HG03108 (cell line): Measurements from ENCODE around the gene ZFP64.
A peak's percentile ranks its signal among the peaks of the same experiment; 100 is the strongest.
"Not testable (repeated sequence)": the region's sequence is repeated elsewhere in the genome, so short reads cannot be mapped to it uniquely, and the experiment has no call there.

Experiments
- ATAC-seq: cut with Tn5 transposase; IDR thresholded peaks from one replicate; pipeline ENCODE4 v1.9.1; 2021; ENCODE audit warnings: moderate library complexity; ENCODE audit not compliant: unreplicated experiment

ZFP64 gene

DNA sequence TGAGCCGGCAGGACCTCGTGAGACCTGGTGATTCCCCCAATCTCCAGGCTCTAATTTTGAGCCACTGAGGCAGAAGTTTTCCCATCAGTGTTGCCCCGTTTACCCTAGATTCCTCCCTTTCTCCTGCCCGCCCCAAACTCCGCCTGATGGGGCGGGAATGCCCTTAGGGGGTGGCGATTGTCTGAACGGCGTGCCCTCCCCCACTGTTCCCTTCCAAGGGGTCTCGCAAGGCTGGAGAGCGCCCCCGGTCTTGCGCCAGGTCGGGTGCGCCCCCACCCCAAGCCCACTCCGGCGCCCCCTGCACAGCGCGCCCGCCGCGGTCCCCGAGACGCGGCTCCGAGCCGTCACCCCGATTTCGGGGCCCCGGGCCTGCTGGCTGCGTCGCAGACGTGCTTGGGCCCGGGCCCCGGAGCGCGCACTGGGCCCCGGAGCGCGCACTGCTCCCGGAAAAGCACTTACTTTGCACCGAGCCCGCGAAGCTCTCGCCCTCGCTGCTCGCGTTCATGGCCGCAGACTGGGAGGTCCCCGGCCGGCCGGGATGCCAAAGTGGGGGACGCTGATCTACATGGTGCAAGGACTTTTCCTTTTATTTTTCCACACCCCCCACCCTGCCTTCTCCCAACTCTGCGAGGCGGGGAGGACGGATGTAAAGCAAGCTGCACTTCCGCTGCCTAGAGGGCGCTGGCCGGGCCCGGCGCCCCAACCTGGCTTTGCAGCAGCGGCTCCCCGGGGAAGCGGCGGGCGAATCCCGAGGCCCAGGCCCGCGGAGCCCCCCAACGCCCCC, at the start of gene ZFP64:
TSS of gene ZFP64 (minus strand) at position 648 of the 784 bp plus-strand sequence. CDS start at position 505, 143 bp downstream.
- peak; percentile 63 for ATAC-seq

DNA sequence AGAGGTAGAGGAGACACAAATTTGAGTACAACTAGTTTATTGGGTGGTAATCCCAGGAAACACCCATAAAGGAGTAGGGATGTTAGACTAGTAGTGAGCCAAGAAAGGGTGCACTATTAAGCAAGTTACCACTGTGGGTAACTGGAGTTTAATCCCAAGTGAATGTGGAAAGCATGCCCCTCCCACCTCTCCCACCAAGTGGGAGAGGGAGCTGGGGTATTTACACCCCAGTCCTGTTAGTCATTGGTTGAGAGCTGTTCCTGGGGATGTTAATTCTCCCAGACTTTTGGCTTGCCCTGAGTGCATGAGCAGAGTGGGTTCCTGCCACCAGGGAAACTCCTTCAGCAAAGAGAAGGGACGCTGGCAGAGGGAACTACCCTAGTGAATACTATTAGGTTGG, 49.2 kb upstream of the ZFP64 start:
- no peak for ATAC-seq

DNA sequence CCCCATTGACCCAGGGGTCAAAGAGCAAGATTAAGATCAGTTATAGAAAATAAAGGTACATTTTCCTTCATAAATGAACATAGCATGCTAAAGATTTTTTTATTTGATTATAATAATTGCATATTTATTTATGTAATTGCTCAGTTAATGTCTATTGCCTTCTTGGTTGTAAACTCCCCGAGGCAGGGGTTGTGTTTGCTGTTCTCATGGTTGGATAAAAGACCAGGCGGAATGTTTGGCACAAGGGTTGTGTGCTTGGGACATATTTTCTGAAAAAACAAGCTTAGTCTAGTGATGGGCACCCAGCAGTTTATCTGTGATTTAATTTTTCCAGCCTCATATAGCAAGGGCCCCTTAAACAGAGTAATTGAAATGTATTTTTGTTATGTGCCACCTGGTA, 47.5 kb upstream of the ZFP64 start:
- no peak for ATAC-seq

DNA sequence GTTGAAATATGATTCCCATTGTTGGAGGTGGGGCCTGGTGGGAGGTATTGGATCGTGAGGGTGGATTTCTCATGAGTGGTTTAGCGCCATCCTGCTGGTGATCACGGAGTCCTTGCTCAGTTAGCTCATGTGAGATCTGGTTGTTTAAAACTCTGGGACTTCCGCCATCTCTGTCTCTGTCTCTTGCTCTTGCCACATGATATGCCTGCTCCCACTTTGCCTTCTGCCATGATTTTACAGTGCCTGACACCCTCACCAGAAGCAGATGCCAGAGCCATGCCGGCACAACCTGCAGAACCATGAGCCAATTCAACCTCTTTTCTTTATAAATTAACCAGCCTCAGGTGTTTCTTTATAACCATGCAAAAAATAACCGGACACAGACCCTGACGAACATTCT, 44.7 kb upstream of the ZFP64 start:
- ATAC-seq = no peak

DNA sequence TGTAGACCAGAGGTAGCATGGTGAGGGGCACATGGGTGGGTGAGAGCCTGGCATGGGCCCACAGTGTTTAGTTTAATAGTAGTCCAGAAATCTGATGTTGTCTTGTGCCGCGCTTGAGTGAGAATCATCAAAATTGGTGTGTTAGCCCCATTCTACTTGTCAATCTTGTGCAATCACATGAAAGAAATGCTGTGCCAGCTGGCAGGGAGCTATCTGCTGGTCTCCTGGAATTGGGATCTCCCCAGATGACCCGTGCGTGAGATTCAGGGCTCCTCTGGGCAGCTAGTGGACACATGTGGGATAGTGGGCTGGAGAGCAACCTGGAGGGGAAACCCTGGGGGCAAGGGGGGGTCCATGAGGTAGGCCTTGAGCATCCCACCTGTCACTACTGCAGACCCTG, 43.5 kb upstream of the ZFP64 start:
- no peak for ATAC-seq

DNA sequence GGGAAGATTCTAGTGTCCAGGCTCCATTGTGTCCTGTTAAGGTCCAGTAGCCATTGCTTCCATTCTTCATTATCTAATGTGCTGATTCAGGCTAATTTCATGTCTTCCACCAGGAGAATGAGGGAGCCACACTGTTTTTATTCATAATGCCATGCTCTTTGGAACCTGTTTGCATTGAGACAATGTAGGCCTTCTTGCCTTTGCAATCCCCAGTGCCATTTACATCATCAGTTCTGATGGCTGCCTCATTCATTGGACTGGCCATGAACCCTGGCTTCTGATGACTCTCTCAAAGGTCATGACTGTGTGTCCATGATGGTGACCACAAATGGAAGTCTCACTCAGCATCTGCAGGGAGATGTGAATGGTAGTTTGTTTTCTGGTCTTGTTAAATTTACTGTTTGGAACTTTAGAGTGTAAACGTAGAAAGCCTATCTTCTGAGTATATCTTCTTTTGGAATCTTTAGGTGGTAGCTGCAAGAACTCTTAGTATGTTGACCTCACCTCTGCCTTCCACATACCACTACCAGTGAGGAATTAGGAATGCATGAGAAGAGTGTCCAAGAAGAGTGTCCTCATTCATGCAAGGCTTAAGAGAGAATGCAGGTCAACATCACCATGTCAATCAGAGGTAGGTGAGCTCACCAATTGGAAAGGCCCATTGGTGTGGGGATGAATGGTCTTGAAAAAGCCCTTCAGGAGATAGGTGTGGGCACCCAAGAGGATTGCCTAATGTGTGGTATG, 42.9 kb upstream of the ZFP64 start:
- no peak for ATAC-seq

DNA sequence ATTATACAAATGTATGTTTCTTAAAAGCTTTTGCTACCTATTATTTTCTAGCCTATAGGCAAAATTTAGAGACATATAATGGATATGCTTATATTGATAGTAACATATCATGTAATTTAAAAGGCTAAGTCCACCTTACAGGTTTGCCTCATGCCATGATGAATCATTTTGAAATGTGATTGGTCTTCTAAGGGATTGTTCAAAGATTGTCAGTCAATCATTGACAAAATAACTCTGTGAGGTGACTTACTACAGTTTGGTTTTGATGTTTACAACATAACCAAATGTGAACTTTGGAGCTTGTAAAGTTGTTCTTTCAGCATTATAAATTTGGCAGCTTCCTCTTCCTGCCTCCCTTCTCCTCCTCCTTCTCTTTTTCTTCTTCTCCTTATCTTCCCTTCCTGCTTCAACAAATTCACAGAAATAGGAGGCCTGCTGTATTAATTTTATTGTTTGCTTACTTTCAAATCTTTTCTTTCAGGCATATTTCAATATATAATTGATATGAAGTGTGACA, 39.7 kb upstream of the ZFP64 start:
- ATAC-seq = no peak

DNA sequence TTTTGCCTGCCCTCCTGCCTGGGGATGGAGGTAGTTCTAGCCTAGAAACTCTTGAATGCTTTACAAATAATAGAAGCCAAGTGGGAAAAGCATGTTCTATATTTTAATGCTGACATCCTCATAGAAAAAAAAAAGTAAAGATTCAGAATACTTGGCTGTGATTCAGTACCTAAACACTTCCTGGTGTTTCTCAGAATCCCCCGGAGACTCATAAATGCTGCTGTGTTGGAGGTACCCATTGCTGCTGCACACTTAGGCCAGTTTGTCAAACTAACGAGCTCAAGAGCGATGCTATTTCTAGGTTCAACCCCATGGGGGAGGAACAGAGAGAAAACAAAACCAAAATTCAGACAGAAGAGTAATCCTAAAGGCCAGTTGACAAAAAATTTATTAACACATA, 38.8 kb upstream of the ZFP64 start:
- ATAC-seq = no peak

DNA sequence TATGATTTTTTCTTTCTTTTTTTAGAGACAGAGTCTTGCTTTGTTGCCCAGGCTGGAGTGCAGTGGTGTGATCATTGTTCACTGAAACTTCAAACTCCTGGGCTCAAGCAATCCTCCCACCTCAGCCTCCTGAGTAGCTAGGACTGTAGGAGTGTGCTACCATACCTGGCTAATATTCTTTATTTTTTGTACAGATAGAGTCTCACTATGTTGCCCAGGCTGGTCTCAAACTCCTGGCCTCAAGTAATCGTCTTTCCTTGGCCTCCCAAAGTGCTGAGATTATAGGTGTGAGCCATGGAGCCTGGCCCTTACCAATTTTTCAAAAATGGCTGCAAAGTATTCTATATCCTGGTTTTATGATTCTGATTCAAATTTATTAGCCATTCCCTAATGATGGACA, 37.8 kb upstream of the ZFP64 start:
- ATAC-seq = not testable (repeated sequence)

DNA sequence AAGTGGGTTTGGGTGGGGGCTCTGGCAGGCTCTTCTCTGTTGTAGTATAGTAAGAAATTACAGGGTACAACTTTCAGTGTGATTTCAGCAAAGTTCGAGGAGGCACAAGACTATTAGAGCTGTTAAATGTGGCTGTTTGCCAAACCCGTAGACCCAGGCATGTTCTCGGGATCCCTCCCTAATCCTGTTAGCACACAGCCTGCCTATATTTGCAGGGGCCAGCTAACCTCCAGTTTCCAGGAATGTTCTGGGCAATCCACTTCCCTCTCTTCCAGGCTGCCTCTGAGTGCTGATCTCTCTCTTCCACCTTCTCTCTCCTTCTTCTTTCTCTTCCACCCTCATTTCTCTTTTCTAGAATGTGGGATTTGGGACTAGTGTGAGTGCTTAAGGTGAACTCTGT, 34.8 kb upstream of the ZFP64 start:
- no peak for ATAC-seq

DNA sequence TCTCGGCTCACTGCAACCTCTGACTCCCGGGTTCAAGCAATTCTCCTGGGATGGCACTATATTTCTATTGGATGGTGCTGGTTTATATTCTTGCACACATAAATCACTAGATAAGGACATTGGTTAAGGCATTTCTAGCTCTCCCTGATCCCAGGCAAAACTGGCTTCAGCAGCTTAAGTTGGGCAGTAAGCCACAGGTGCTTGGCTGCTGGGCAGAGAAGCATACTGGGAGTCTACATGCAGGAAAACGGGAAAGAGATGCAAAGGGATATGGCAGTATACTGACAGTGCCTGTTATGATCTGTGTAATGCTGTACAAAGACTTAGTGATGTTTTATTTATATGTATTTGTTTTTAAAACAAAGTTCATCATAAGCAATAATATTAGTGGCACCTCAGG, 33.3 kb upstream of the ZFP64 start:
- no peak for ATAC-seq

DNA sequence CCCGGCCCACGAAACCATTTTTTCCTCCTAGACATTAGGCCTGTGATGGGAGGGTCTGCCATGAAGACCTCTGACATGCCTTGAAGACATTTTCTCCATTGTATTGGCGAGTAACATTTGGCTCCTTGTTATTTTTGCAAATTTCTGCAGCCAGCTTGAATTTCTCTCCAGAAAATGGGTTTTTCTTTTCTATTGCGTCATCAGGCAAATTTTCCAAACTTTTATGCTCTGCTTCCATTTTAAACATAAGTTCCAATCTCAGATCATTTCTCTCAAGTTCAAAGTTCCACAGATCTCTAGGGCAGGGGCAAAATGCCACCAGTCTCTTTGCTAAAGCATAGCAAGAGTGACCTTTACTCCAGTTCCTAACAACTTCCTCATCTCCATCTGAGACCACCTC, 29.8 kb upstream of the ZFP64 start:
- not testable (repeated sequence) for ATAC-seq

DNA sequence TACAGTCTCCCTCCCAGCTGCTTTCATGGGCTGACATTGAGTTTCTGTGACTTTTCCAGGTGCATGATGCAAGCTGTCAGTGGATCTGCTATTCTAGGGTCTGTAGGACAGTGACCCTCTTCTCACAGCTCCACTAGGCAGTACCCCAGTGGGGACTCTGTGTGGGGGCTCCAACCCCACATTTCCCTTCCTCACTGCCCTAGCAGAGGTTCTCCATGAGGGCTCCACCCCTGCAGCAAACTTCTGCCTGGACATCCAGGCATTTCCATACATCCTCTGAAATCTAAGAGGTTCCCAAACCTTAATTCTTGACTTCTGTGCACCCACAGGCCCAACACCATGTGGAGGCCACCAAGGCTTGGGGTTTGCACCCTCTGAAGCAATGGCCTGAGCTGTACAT, 29.3 kb upstream of the ZFP64 start:
- not testable (repeated sequence) for ATAC-seq

DNA sequence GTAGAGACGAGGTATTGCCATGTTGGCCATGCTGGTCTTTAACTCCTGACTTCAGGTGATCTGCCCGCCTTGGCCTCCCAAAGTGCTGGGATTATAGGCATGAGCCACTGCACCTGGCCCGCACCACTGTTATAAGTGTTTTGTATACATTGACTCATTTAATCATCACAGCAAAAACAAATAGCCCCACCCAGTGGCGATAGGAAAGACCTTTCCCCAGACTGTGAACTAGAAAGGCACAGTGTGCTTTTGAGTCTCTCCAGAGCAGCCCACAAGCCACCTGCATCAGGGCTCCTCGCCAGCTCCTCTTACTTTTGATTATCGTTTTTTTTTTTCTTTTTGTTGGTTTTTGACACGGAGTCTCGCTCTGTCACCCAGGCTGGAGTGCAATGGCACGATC, 27.9 kb upstream of the ZFP64 start:
- no peak for ATAC-seq

DNA sequence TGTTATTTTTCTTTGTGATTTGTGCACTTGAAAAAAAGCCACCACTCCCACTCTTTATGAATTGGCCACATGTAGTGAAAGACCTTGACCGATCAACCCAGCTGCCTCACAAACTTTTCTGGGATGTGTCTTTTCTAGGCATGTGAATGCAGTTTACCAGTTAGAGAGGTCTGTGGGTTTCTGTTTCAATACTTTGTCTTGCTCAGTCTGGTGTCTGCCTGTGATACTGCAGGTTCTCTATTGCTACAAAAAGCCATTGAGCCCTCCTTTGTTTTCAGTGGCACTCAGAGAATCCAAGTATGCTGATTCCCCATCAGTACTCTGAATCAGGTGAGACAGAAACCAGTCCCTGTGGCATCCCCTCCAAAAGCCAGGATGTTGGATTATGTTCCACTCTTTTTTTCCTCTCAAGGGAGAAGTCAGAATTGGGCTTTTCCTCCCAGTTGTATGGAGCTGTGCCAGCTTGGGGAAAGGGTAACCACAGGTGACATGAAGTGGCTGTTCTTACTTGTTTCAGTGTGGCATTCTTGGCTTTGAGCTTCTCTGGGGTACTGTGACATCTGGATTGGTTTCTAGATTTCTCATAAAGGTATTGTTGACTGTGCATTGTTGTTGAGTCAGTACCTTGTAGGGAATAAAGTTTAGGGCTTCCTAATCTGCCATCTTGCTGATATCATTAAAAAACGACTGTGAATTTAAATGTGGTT, 26.3 kb upstream of the ZFP64 start:
- no peak for ATAC-seq

DNA sequence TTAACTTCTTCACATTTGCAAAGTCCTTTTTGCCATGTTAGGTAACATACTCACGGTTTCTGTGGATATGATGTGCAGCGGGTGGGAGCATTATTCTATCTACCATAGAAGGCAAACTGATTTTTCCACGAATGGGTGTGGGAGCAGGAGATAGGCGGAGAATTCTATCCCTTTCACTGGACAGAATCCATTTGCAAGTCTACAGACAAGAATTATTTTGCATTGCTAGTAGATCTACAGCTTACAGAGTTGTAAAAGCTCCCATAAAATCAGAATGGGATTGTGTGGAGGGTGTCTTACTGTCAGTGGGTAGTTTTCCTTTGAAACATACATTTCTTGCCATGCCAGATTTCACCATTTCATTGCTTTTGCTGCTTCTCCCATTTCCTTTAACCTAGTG, 22.4 kb upstream of the ZFP64 start:
- ATAC-seq = no peak

DNA sequence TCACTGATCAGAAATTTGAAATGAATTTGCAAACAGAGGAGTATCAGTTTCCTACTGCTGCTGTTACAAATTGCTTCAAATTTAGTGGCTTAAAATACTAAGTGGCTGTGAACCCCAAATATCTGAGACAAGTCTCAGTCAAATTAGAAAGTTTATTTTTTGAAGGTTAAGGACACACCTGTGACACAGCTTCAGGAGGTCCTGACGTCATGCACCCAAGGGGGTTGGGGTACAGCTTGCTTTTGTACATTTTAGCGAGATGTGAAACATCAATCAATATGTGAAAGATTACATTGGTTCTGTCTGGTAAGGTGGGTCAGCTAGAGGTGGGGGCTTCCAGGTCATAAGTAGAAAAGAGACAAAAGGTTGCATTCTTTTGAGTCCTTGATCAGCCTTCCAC, 21.4 kb upstream of the ZFP64 start:
- no peak for ATAC-seq

DNA sequence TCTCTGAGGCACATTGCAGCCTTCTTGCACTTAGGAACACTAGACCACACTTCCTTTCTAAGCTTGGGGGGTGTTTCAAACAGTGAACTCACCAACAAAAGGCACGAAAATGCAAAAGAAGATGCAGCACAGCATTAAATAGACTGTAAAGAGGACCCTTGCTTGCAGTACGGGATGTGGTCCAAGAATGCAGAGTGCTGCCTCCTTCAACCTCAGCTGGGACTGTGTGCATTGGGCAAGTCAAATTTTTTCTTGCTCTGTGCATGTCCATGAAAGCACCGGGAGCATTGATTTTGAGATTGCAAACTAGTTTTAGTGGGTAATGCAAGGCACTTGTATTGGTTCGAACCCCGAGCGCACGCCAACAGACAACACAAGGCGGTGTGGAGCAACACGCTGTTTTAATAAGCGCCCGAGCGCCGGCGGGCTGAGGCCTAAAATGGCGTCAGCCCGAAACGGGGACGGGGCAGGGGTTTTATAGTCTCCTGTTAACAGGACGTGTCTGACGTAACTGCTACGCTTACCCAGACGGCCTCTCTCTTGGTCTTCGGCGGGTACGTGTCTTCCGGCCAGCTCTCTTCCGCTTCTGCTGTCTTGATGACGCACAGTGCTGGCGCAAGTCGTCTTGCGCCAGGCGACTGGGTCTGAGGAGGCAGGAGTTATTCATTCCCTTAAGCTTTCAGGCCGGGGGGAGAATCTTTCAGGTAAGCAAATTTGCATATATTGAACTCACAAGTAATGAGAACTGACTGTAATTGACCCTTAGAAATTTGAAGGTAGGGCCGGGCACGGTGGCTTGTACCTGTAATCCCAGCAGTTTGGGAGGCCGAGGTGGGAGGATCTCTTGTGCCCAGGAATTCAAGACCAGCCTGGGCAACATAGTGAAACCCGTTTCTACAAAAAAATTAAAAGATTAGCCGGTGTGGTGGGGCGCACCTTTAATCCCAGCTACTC, 18.7 kb upstream of the ZFP64 start:
- ATAC-seq = no peak

DNA sequence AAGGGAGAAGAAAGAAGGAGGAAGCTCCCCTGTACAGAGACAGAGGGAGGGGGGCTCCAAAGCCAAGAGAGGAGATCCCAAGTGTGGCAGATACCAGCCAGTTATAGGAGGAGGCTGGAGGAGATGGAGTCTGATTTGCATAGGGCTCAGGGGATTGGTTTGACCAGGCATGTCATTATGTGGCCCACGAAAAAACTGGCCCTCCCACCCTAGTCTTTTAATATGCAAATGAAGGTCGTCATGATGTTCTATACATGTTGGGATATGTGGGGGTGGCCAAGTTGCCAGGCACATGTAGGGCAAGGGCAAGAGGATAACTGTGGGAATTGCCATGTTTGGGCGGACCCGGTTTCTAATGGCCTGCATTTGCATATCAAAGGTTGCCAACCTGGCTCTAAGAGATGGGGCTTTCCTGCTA, 17.6 kb upstream of the ZFP64 start:
- no peak for ATAC-seq

DNA sequence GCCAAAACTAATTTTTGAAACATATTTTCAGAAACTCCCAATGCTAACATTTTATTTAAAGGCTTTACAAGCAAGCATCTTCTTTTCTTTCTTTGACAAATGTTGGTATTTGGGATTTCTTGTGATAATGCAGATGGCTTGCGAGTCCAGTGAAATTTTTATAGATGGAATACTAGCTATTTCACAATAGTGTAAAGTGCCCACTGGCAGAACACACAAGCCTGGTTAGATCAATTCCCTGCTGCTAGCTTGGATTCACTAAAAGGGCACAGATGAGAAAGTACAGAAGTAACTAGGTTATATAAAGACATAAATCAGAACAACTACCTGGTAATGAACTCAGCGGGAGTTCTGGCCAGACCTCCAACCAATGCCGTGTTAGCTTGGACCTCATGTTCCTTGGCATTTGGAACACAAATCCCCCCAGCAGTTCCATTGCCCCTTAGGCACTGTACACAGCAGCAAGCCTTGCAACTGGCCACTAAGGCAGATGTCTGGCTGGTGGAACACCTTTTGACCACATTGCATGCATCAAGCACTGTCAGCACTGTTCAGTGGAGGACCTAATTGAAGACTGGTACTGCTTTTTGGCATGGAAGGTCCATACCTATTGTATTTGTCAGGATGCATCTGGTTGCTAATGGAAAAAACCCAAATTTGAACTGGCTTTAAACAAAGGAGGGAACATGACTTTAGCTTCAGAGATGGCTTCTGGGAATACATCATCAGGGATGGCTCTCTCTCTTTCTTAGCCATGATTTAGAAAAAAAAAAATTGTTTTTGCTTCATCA, 15.6 kb upstream of the ZFP64 start:
- no peak for ATAC-seq
